G401 (cell line): ENCODE data around the gene HOXB1. TPM values are rescaled to one million over a fixed set of nuclear protein-coding genes. Genes with fewer than 3 reads are reported as not detected.

Source experiments
- DNase-seq: peaks from one replicate; pipeline ENCODE4 v3.0.0-alpha.2; 2015; ENCODE audit warnings: low spot score
- in situ Hi-C: cut with HindIII; loops from 2 replicates; pipeline ENCODE4 v1.10.0; 2016; ENCODE audit warnings: low sequenced_read_pairs, mixed read lengths
- total RNA-seq: library from RNA; depleted of rRNA; stranded (reverse); fragments of >200 nt; shearing (Covaris generic); gene quantifications from 2 replicates; pipeline ENCODE4 v1.2.3, GENCODE V29; 2014

HOXB1 gene
- total RNA-seq, 1 experiment from 2014 or later: not detected

GRCh38 chr17:48556576-48557401, 26.0 kb upstream of the HOXB1 start:
- in situ Hi-C loops: no loop called here
- no peak for DNase-seq

- in situ Hi-C loops: no loop called here
- DNase-seq: no peak
These were observed 25.4 kb upstream of the HOXB1 start for GRCh38 chr17:48556229-48556575.

GRCh38 chr17:48555258-48556228, 24.7 kb upstream of the HOXB1 start:
- in situ Hi-C loops: no loop called here
- DNase-seq: peak; percentile 23

GRCh38 chr17:48554412-48555257, 23.8 kb upstream of the HOXB1 start:
- DNase-seq: no peak
- in situ Hi-C loops: no loop called here

GRCh38 chr17:48553826-48554225, 23.0 kb upstream of the HOXB1 start:
- in situ Hi-C loops: no loop called here
- DNase-seq: no peak

- DNase-seq: no peak
- in situ Hi-C loops: no loop called here
These were observed 22.4 kb upstream of the HOXB1 start for GRCh38 chr17:48553190-48553547.

GRCh38 chr17:48552466-48553189, 21.8 kb upstream of the HOXB1 start:
- no peak for DNase-seq
- in situ Hi-C loops: no loop called here

GRCh38 chr17:48551596-48552465, 21.0 kb upstream of the HOXB1 start:
- in situ Hi-C loops: no loop called here
- no peak for DNase-seq

- no peak for DNase-seq
- in situ Hi-C loops: no loop called here
These were observed 20.4 kb upstream of the HOXB1 start for GRCh38 chr17:48551214-48551555.

- in situ Hi-C loops: no loop called here
- DNase-seq: no peak
These were observed 19.8 kb upstream of the HOXB1 start for GRCh38 chr17:48550502-48551213.

- no peak for DNase-seq
- in situ Hi-C loops: no loop called here
These were observed 19.2 kb upstream of the HOXB1 start for GRCh38 chr17:48549914-48550501.

- in situ Hi-C loops: no loop called here
- DNase-seq: no peak
These were observed 18.4 kb upstream of the HOXB1 start for GRCh38 chr17:48549281-48549630.

- no peak for DNase-seq
- in situ Hi-C loops: no loop called here
These were observed 17.9 kb upstream of the HOXB1 start for GRCh38 chr17:48548523-48549280.

- DNase-seq: no peak
- in situ Hi-C loops: no loop called here
These were observed 17.2 kb upstream of the HOXB1 start for GRCh38 chr17:48547808-48548522.

GRCh38 chr17:48546924-48547807, 16.4 kb upstream of the HOXB1 start:
- DNase-seq: no peak
- in situ Hi-C loops: no loop called here
